ENCODE data around the gene FGF18. TPM values are rescaled to one million over a fixed set of nuclear protein-coding genes. Genes with fewer than 3 reads are reported as not detected.
"Not testable (repeated sequence)": the region's sequence is repeated elsewhere in the genome, so short reads cannot be mapped to it uniquely, and the experiment has no call there.

The FGF18 gene, protein sequence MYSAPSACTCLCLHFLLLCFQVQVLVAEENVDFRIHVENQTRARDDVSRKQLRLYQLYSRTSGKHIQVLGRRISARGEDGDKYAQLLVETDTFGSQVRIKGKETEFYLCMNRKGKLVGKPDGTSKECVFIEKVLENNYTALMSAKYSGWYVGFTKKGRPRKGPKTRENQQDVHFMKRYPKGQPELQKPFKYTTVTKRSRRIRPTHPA
- 1 to 10 TPM in 1 of 2 donors, under 1 TPM in 1; 0.81 to 1.6 TPM for total RNA-seq

- TF ChIP-seq, protein P1, sequence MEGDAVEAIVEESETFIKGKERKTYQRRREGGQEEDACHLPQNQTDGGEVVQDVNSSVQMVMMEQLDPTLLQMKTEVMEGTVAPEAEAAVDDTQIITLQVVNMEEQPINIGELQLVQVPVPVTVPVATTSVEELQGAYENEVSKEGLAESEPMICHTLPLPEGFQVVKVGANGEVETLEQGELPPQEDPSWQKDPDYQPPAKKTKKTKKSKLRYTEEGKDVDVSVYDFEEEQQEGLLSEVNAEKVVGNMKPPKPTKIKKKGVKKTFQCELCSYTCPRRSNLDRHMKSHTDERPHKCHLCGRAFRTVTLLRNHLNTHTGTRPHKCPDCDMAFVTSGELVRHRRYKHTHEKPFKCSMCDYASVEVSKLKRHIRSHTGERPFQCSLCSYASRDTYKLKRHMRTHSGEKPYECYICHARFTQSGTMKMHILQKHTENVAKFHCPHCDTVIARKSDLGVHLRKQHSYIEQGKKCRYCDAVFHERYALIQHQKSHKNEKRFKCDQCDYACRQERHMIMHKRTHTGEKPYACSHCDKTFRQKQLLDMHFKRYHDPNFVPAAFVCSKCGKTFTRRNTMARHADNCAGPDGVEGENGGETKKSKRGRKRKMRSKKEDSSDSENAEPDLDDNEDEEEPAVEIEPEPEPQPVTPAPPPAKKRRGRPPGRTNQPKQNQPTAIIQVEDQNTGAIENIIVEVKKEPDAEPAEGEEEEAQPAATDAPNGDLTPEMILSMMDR (IDR thresholded peaks at IDR 0.05): no peak
- Histone ChIP-seq H3K27me3 (replicated peaks; ENCODE audit: insufficient read depth) (no peaks in the 10 kb centered on the region), H3K9me3 (no peaks in the 10 kb centered on the region), H3K4me3 (peak within 1 kb of the TSS; percentile 70), H3K36me3 (no peaks in the 10 kb centered on the region), H3K27ac (no peak within 1 kb of the TSS), H3K4me1 (ENCODE audit: control insufficient read depth in 1 of 2, low read depth in 2 of 2) (peaks cover 14 to 31% of the 10 kb centered on the region in 2 donors)
- no peak for DNase-seq (ENCODE audit: low spot score)
- ATAC-seq (ENCODE audit: insufficient number of reproducible peaks, low FRiP score, low read depth): no peak
Observed at GRCh38 chr5:171418982-171419687, at the start of gene FGF18. FGF18 (plus strand) TSS chr5:171419647; CDS start chr5:171420200, 553 bp downstream.

DNA sequence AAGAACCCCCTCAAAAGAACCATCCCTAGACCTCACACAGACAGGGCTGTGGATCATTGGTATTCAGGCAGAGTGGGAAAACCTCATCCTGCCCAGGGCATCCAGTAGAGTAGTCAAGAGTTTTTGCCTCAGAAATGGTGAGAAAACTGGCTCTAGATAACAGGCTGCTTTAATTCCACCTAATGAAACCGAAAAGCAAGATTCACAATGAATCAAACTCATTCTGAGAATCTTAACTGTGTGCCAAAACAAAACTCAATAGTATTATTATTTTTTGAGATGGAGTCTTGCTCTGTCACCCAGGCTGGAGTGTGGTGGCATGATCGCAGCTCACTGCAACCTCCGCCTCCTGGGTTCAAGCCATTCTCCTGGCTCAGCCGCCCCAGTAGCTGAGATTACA, 49.5 kb upstream of the FGF18 start:
- no peak for DNase-seq (ENCODE audit: low spot score)
- no peak for ATAC-seq (ENCODE audit: insufficient number of reproducible peaks, low FRiP score, low read depth)
- Histone ChIP-seq H3K27me3 (replicated peaks; ENCODE audit: insufficient read depth) (no peaks in the 10 kb centered on the region), H3K27ac (no peak overlapping the region), H3K36me3 (no peaks in the 10 kb centered on the region), H3K9me3 (no peaks in the 10 kb centered on the region), H3K4me3 (no peak overlapping the region), H3K4me1 (ENCODE audit: control insufficient read depth in 1 of 2, low read depth in 2 of 2) (no peaks in the 10 kb centered on the region)
- TF ChIP-seq, protein P1 (IDR thresholded peaks at IDR 0.05): no peak

DNA sequence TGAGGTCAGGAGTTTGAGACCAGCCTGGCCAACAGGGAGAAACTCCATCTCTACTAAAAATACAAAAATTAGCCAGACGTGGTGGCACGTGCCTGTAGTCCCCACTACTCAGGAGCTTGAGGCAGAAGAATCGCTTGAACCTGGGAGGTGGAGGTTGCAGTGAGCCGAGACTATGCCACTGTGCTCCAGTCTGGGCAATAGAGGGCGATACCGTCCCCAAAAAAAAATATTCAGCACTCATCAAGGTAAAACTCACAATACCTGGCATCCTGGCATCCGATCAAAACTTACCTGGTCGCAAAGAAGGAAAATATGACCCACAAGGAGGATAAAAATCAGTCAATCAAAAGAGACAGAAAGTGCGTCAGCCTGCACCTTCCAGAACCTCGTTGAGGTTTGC, 48.6 kb upstream of the FGF18 start:
- not testable (repeated sequence) for H3K4me1 ChIP-seq (ENCODE audit: control insufficient read depth in 1 of 2, low read depth in 2 of 2); H3K27me3 ChIP-seq (replicated peaks; ENCODE audit: insufficient read depth); H3K9me3 ChIP-seq; H3K36me3 ChIP-seq; H3K27ac ChIP-seq; H3K4me3 ChIP-seq; DNase-seq (ENCODE audit: low spot score); ATAC-seq (ENCODE audit: insufficient number of reproducible peaks, low FRiP score, low read depth)

GRCh38 chr5:171371326-171371725, 48.1 kb upstream of the FGF18 start:
- Histone ChIP-seq H3K27me3 (replicated peaks; ENCODE audit: insufficient read depth) (no peaks in the 10 kb centered on the region), H3K4me3 (no peak overlapping the region), H3K4me1 (ENCODE audit: control insufficient read depth in 1 of 2, low read depth in 2 of 2) (no peaks in the 10 kb centered on the region), H3K9me3 (no peaks in the 10 kb centered on the region), H3K27ac (no peak overlapping the region), H3K36me3 (no peaks in the 10 kb centered on the region)
- DNase-seq (ENCODE audit: low spot score): no peak
- TF ChIP-seq, protein P1 (IDR thresholded peaks at IDR 0.05): no peak
- no peak for ATAC-seq (ENCODE audit: insufficient number of reproducible peaks, low FRiP score, low read depth)

- DNase-seq (ENCODE audit: low spot score) (no peak), ATAC-seq (ENCODE audit: insufficient number of reproducible peaks, low FRiP score, low read depth) (no peak)
- no peaks in the 10 kb centered on the region for H3K27me3 ChIP-seq (replicated peaks; ENCODE audit: insufficient read depth)
- H3K4me1 ChIP-seq (ENCODE audit: control insufficient read depth in 1 of 2, low read depth in 2 of 2): no peaks in the 10 kb centered on the region
- no peak overlapping the region for H3K4me3 ChIP-seq
- no peaks in the 10 kb centered on the region for H3K36me3 ChIP-seq
- TF ChIP-seq, protein P1 (IDR thresholded peaks at IDR 0.05): no peak
- H3K27ac ChIP-seq: no peak overlapping the region
- H3K9me3 ChIP-seq: no peaks in the 10 kb centered on the region
Observed at GRCh38 chr5:171379961-171380360, 39.5 kb upstream of the FGF18 start.

- H3K27me3 ChIP-seq (replicated peaks; ENCODE audit: insufficient read depth); H3K4me1 ChIP-seq (ENCODE audit: control insufficient read depth in 1 of 2, low read depth in 2 of 2); H3K27ac ChIP-seq; H3K4me3 ChIP-seq; H3K9me3 ChIP-seq; ATAC-seq (ENCODE audit: insufficient number of reproducible peaks, low FRiP score, low read depth); DNase-seq (ENCODE audit: low spot score); H3K36me3 ChIP-seq: not testable (repeated sequence)
Observed at GRCh38 chr5:171384416-171384815, 35.0 kb upstream of the FGF18 start.

- not testable (repeated sequence) for H3K27me3 ChIP-seq (replicated peaks; ENCODE audit: insufficient read depth); H3K9me3 ChIP-seq; H3K4me3 ChIP-seq; ATAC-seq (ENCODE audit: insufficient number of reproducible peaks, low FRiP score, low read depth); H3K36me3 ChIP-seq; H3K4me1 ChIP-seq (ENCODE audit: control insufficient read depth in 1 of 2, low read depth in 2 of 2); DNase-seq (ENCODE audit: low spot score); H3K27ac ChIP-seq
Observed at GRCh38 chr5:171384999-171385398, 34.4 kb upstream of the FGF18 start.

All from thoracic aorta (tissue), 2 donors.